Activated naive CD4-positive, alpha-beta T cell treated with anti-CD3 and anti-CD28 coated beads, Interleukin-2, amount 50 U/mL, for 72 hours (primary cell): Measurements from ENCODE around the gene SHC1. TPM values are rescaled to one million over a fixed set of nuclear protein-coding genes. Genes with fewer than 3 reads are reported as not detected.
"Not testable (repeated sequence)": the region's sequence is repeated elsewhere in the genome, so short reads cannot be mapped to it uniquely, and the experiment has no call there.

Experiments
- ATAC-seq, 2 donors: fragments of 150-1000 bp; cut with Tn5 transposase; 2 replicates each; pipeline ENCODE4 v1.10.0; 2021; ENCODE audit warnings: mild to moderate bottlenecking in 2 of 2, moderate library complexity in 2 of 2
- DNase-seq, 2 donors: peaks; one replicate each; pipeline ENCODE4 v3.0.0; 2021 to 2022; ENCODE audit warnings: low spot score in 2 of 2
- H3K27ac Mint-ChIP-seq, 2 donors: one replicate each; pipeline ENCODE4 v1.8.0; 2022; ENCODE audit warnings: mild to moderate bottlenecking in 2 of 2, mixed read lengths in 2 of 2
- H3K36me3 Mint-ChIP-seq, 2 donors: one replicate each; pipeline ENCODE4 v1.8.0; 2022; ENCODE audit warnings: mixed read lengths in 2 of 2
- H3K9me3 Mint-ChIP-seq, 2 donors: one replicate each; pipeline ENCODE4 v1.8.0; 2022; ENCODE audit warnings: mixed read lengths in 2 of 2
- total RNA-seq, 2 donors: library from RNA; stranded (reverse); gene quantifications; one replicate each; pipeline ENCODE4 v1.2.3, GENCODE V29; 2022

SHC1 gene
- total RNA-seq, 2 donors from 2014 or later: 50.3 to 76.2 TPM

DNA sequence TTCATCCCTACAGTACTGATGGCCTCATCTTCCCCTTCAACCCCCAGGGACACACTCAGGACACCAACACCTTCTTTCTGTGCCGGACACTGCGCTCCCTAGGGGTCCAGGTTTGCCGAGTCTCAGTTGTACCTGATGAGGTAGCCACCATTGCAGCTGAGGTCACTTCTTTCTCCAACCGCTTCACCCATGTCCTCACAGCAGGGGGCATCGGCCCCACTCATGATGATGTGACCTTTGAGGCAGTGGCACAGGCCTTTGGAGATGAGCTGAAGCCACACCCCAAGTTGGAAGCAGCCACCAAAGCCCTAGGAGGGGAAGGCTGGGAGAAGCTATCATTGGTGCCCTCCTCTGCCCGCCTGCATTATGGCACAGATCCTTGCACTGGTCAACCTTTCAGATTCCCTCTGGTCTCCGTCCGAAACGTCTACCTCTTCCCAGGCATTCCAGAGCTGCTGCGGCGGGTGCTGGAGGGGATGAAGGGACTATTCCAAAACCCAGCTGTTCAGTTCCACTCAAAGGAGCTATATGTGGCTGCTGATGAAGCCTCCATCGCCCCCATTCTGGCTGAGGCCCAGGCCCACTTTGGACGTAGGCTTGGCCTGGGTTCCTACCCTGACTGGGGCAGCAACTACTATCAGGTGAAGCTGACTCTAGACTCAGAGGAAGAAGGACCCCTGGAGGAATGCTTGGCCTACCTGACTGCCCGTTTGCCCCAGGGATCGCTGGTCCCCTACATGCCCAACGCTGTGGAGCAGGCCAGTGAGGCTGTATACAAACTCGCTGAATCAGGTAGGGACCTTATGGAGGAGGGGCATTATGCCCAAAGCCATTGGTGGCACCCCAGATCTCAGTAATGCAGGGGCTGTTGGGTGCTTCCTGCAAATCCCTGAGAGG lies 17.8 kb upstream of the SHC1 start:
- DNase-seq: no peak
- peaks cover 0 to 18% of the 10 kb centered on the region in 2 donors for H3K36me3 Mint-ChIP-seq
- ATAC-seq: no peak

GRCh38 chr1:154987326-154987725 lies 16.8 kb upstream of the SHC1 start:
- no peaks in the 10 kb centered on the region for H3K9me3 Mint-ChIP-seq
- ATAC-seq: no peak
- DNase-seq: no peak
- no peak overlapping the region for H3K27ac Mint-ChIP-seq
- H3K36me3 Mint-ChIP-seq: peaks cover 0 to 18% of the 10 kb centered on the region in 2 donors

More for the DNA sequence above, 17.8 kb upstream of the SHC1 start:
- Mint-ChIP-seq H3K27ac (no peak overlapping the region), H3K9me3 (no peaks in the 10 kb centered on the region)

DNA sequence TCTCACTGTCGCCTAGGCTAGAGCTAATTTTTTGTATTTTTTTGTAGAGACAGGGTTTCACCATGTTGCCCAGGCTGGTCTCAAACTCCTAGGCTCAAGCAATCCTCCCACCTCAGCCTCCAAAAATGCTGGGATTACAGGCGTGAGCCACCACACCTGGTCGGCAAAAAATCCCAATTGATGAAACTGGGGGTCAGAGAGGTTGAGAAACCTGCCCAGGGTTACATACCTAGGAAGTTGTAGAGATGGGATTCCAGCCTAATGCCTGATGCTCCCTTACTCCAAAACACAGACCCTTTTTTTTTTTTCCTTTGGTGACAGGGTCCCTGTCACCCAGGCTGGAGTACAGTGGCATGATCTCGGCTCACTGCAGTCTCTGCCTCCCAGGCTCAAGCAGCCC lies 16.2 kb upstream of the SHC1 start:
- not testable (repeated sequence) for H3K9me3 Mint-ChIP-seq, DNase-seq, ATAC-seq
- H3K27ac Mint-ChIP-seq: peak overlapping the region in 1 of 2 donors; percentile 79
- peaks cover 0 to 18% of the 10 kb centered on the region in 2 donors for H3K36me3 Mint-ChIP-seq

- Mint-ChIP-seq H3K27ac (peak overlapping the region in 1 of 2 donors; percentile 60), H3K36me3 (peaks cover 9 to 20% of the 10 kb centered on the region in 2 donors), H3K9me3 (no peaks in the 10 kb centered on the region)
- DNase-seq: no peak
- ATAC-seq: no peak
Measured at GRCh38 chr1:154983776-154984466, 13.4 kb upstream of the SHC1 start.

GRCh38 chr1:154982897-154983648 lies 12.5 kb upstream of the SHC1 start, which contains the start of gene FLAD1:
TSS of gene FLAD1 (plus strand) at chr1:154983344. CDS start at chr1:154983695, 351 bp downstream.
- DNase-seq (peak; percentile 93 to 97), ATAC-seq (peak; percentile 99 to 100)
- Mint-ChIP-seq H3K36me3 (peaks cover 9 to 12% of the 10 kb centered on the region in 2 donors), H3K9me3 (no peaks in the 10 kb centered on the region), H3K27ac (peak within 1 kb of the TSS in 1 of 2 donors; percentile 60)

DNA sequence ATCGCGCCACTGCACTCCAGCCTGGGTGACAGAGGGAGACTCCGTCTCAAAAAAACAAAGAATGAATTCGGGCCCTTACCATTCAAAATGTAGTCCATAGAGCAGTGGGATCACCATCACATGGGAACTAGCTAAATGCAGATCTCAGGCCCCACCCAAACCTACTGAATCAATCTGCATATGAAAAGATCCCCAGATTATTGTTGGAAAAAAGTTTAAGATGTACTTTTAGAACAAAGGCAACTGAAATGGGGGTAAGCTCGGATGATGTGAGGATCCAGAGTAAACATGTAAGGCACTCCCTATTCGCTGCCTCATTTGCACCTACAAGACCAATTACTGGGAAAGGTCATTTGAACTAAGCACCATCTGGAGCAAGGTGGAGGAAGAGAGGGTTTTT lies 11.8 kb upstream of the SHC1 start:
- peaks cover 14 to 16% of the 10 kb centered on the region in 2 donors for H3K36me3 Mint-ChIP-seq
- ATAC-seq (no peak), DNase-seq (no peak)
- H3K27ac Mint-ChIP-seq: peak overlapping the region in 1 of 2 donors; percentile 55
- no peaks in the 10 kb centered on the region for H3K9me3 Mint-ChIP-seq

DNA sequence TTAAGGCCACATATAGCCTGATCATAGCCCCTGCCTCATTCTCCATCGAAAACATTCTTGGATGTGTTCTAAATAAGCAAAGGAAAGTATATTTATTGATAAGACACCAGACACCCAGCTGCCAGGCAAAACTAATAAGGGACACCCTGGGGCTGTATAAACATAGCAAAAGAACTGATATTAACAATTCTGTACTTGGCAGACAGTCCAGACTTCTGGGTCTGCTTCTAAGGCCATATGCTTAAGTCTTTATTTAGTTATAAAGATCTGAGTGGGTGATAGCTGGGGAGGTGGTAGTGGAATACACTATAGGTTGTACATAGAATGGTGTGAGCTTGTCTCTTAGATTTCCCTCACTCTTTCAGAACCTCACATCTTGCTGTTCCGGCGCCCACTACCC lies 7.8 kb upstream of the SHC1 start:
- Mint-ChIP-seq H3K9me3 (no peaks in the 10 kb centered on the region), H3K27ac (no peak overlapping the region), H3K36me3 (peaks cover 10 to 16% of the 10 kb centered on the region in 2 donors)
- ATAC-seq (no peak), DNase-seq (no peak)

DNA sequence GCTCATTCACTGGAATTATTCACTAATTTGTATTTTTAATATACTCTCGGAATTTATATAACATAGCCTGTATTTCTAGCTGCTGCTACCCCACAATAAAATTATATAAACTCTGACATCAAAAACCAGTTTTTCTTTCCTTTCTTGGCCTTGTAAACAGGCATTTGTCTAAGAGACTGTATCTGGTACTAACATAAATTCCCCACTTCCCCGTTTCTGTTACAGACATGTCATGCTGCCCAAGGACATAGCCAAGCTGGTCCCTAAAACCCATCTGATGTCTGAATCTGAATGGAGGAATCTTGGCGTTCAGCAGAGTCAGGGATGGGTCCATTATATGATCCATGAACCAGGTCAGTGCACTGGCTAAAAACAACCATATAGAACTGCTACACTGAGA lies 7.2 kb upstream of the SHC1 start:
- not testable (repeated sequence) for H3K9me3 Mint-ChIP-seq, H3K27ac Mint-ChIP-seq, ATAC-seq, DNase-seq
- peaks cover 10 to 16% of the 10 kb centered on the region in 2 donors for H3K36me3 Mint-ChIP-seq

GRCh38 chr1:154975409-154976059 lies 5.0 kb upstream of the SHC1 start:
- peak; percentile 46 to 71 for DNase-seq
- ATAC-seq: peak in 1 of 2 donors; percentile 6
- Mint-ChIP-seq H3K36me3 (peaks cover 10 to 26% of the 10 kb centered on the region in 2 donors), H3K9me3 (no peaks in the 10 kb centered on the region), H3K27ac (no peak overlapping the region)

GRCh38 chr1:154974808-154975408 lies 4.4 kb upstream of the SHC1 start:
- Mint-ChIP-seq H3K9me3 (no peaks in the 10 kb centered on the region), H3K27ac (no peak overlapping the region), H3K36me3 (peaks cover 10 to 26% of the 10 kb centered on the region in 2 donors)
- ATAC-seq: peak; percentile 56 to 58
- DNase-seq: peak; percentile 92 to 96

DNA sequence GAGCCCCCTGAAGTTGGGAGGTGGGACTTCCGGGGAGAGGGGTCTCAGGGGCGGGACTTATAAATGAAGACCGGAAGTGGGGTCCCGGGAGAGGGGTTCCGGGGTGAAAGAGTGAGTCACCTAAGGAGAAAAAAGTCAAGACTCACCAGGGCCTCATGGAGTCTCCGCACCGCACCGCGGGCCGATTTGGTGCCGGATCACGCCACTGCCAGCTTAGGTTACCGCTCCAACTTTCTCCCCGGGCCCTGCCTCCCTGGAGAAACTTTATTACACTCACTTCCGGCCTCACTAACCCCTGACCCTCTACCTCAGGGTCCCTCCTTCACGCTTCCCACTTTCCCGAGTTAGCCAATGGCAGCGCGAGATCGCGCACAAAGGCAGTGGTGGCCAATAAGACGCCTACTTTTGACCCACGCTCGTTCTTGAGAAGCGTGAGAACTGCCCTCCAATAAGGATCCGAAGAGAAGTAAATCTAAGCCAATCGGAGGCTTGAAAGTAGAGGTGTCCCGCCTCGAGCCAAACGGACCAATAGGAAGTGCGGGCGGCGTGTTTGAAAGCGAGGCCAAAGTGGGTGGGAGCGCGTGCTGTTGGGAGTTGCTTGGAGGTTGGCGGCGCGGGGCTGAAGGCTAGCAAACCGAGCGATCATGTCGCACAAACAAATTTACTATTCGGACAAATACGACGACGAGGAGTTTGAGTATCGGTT lies 3.7 kb upstream of the SHC1 start, which contains the start of gene CKS1B:
CKS1B (plus strand) TSS at position 580 of the 706 bp plus-strand sequence; CDS start at position 645, 65 bp downstream.
- DNase-seq (peak; percentile 87 to 97), ATAC-seq (peak; percentile 87 to 88)
- Mint-ChIP-seq H3K9me3 (no peaks in the 10 kb centered on the region), H3K27ac (no peak within 1 kb of the TSS), H3K36me3 (peaks cover 6 to 20% of the 10 kb centered on the region in 2 donors)

- DNase-seq (peak; percentile 94 to 97), ATAC-seq (peak; percentile 28 to 36)
- H3K9me3 Mint-ChIP-seq: no peaks in the 10 kb centered on the region
- no peak overlapping the region for H3K27ac Mint-ChIP-seq
- peaks cover 5 to 17% of the 10 kb centered on the region in 2 donors for H3K36me3 Mint-ChIP-seq
Measured at GRCh38 chr1:154973344-154974101, 3.0 kb upstream of the SHC1 start.

GRCh38 chr1:154972517-154973343 lies 2.2 kb upstream of the SHC1 start:
- no peaks in the 10 kb centered on the region for H3K9me3 Mint-ChIP-seq
- ATAC-seq: no peak
- H3K27ac Mint-ChIP-seq: peak overlapping the region in 1 of 2 donors; percentile 93
- no peak for DNase-seq
- H3K36me3 Mint-ChIP-seq: peaks cover under 1 to 13% of the 10 kb centered on the region in 2 donors

DNA sequence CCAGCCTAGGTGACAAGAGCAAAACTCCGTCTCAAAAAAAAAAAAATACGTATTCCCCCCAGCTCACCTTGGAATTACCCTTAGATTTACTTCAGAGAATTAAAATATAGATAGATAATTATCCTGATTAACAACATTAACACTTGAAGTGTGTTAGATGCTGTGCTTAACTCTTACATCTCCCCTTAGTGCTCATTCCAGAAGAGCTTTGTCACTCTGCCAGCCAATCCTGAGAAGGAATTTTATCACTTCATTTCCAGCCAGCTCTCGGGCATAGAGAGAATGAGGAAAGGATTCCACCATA lies 1.6 kb upstream of the SHC1 start:
- Mint-ChIP-seq H3K27ac (peak overlapping the region in 1 of 2 donors; percentile 93), H3K36me3 (peaks cover 0 to 10% of the 10 kb centered on the region in 2 donors), H3K9me3 (no peaks in the 10 kb centered on the region)
- DNase-seq (no peak), ATAC-seq (no peak)
